OCI-LY1 (cell line): Measurements from ENCODE around the gene MAP3K9.

Source experiments
- EZH2 ChIP-seq: fragments of 200-600 bp; sonication (generic), shearing (Covaris generic); IDR thresholded peaks from 2 replicates; pipeline ENCODE4 v1.8.0; 2017; ENCODE audit warnings: borderline replicate concordance, mixed run types, mild to moderate bottlenecking, antibody characterized with exemption, low read length, moderate library complexity, mixed read lengths
- TF ChIP-seq, protein P1 (sequence below): fragments of 200-600 bp; sonication (generic), shearing (Covaris generic); IDR thresholded peaks from 2 replicates; pipeline ENCODE4 v1.5.1; 2017; ENCODE audit warnings: mild to moderate bottlenecking, antibody characterized with exemption, low read length, moderate library complexity, mixed read lengths

DNA sequence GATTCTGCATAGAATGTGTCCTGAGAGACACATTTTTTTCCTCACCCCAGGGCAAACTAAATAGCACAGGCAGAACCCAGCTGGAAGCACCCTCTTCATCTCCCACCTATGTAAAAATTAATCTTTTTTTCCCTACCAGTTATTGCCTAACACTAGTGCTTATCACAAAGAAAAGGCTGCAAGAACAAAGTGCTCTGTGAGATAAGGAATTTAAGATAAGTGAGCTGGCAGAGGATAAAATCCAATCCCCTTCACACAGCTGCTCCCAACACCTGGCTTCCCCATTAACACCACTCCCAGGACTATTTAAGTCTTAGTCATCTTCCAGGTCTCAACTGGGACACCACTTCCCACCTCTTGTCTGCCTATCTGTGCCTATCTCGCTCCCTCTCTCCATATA is 92.4 kb downstream of the MAP3K9 start:
- TF ChIP-seq, protein P1, sequence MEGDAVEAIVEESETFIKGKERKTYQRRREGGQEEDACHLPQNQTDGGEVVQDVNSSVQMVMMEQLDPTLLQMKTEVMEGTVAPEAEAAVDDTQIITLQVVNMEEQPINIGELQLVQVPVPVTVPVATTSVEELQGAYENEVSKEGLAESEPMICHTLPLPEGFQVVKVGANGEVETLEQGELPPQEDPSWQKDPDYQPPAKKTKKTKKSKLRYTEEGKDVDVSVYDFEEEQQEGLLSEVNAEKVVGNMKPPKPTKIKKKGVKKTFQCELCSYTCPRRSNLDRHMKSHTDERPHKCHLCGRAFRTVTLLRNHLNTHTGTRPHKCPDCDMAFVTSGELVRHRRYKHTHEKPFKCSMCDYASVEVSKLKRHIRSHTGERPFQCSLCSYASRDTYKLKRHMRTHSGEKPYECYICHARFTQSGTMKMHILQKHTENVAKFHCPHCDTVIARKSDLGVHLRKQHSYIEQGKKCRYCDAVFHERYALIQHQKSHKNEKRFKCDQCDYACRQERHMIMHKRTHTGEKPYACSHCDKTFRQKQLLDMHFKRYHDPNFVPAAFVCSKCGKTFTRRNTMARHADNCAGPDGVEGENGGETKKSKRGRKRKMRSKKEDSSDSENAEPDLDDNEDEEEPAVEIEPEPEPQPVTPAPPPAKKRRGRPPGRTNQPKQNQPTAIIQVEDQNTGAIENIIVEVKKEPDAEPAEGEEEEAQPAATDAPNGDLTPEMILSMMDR: no peak
- no peak for TF ChIP-seq EZH2
